Skeletal muscle cell (primary cell): ENCODE measurements around the gene DRAM2.
"Not testable (repeated sequence)": the region's sequence is repeated elsewhere in the genome, so short reads cannot be mapped to it uniquely, and the experiment has no call there.

Experiments used
- DNase-seq: peaks from one replicate; pipeline ENCODE4 v3.0.0-alpha.2; 2010; ENCODE audit warnings: low read depth
- H3K4me3 ChIP-seq: 2 replicates; pipeline ENCODE4 v1.5.1; 2011; ENCODE audit warnings: low read depth, mild to moderate bottlenecking, control low read depth, low read length, moderate library complexity

DRAM2 gene

GRCh38 chr1:111095421-111095820, 44.5 kb downstream of the DRAM2 start:
- not testable (repeated sequence) for DNase-seq, H3K4me3 ChIP-seq

DNA sequence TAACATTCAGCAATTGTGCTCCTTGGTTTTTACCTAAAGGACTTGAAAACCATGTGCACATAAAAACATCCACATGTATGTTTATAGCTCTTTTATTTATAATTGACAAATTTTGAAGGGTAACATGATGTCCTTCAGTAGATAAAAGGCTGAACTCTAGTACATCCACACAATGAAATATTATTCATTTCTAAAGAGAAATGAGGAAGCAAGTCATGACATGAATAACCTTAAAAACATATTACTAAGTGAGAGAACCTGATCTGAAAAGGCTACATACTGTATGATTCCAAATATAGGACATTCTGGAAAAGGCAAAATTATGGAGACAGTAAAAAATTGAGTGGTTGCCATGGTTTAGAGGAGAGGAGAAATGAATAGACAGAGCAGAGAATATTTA, 50.3 kb downstream of the DRAM2 start:
- no peak overlapping the region for H3K4me3 ChIP-seq
- DNase-seq, result no peak

DNA sequence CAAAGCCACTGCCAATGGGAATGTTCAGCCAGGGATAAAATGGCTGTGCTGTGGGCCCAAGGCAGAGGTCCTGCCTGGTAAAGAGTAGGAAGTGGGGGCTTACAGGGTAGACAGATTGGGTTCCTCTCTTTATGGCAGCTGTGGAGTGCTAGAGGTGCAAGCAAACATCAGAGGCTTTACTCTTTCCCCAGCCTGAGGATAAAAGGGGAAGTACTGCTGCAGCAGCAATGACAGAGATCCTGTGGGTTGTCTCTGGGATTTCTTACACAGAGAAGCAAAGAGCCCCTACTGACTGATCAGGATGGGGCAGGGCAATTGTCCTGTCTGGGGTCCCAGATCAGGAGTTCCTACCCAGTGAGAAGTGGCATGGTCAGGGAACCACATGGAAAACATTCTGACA, 54.2 kb downstream of the DRAM2 start:
- no peak for DNase-seq
- no peak overlapping the region for H3K4me3 ChIP-seq

DNA sequence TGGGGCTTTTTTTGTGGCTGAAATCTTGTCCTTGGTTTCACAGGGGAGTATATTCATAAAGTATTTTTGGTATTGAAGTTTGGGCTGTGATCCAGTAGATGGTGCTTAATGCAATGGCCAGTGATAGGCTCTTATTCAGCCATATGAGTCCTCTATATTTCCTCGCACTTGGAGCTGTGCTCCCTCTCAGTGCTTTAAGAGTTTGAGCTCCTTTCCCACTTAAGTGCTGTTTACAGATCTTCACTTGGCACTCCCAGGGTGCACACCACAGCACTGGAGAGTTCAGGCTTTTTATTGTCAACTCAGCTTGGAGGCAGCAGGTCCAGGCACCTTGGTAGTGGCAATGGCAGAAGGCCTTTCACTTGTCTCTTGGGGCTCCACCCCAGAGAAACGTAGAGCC, 54.9 kb downstream of the DRAM2 start:
- no peak for DNase-seq

GRCh38 chr1:111082421-111083203, 57.3 kb downstream of the DRAM2 start:
- H3K4me3 ChIP-seq, result no peak overlapping the region
- DNase-seq, result peak; percentile 38

More for the DNA sequence above, 54.9 kb downstream of the DRAM2 start:
- no peak overlapping the region for H3K4me3 ChIP-seq

- DNase-seq, H3K4me3 ChIP-seq: not testable (repeated sequence)
Observed at GRCh38 chr1:111079329-111079728, 60.6 kb downstream of the DRAM2 start.

DNA sequence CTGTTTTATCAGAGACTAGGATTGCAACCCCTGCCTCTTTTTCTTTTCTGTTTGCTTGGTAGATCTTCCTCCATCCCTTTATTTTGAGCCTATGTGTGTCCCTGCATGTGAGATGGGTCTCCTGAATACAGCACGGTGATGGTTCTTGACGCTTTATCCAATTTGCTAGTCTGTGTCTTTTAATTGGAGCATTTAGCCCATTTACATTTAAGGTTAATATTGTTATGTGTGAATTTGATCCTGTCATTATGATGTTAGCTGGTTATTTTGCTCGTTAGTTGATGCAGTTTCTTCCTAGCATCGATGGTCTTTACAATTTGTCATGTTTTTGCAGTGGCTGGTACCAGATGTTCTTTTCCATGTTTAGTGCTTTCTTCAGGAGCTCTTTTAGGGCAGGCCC, 62.6 kb downstream of the DRAM2 start:
- not testable (repeated sequence) for H3K4me3 ChIP-seq, DNase-seq
